T-helper 2 cell (primary cell): ENCODE results near the gene ATXN7L1.

Experiments
- DNase-seq, 5 experiments: peaks; one replicate each; pipeline versions ENCODE4 v3.0.0 to v3.0.0-alpha.2; 2012 to 2022
- total RNA-seq, 2 donors: gene quantifications; one replicate each; lab custom pipeline; 2026; lab: John Stamatoyannopoulos, UW

ATXN7L1 gene, protein sequence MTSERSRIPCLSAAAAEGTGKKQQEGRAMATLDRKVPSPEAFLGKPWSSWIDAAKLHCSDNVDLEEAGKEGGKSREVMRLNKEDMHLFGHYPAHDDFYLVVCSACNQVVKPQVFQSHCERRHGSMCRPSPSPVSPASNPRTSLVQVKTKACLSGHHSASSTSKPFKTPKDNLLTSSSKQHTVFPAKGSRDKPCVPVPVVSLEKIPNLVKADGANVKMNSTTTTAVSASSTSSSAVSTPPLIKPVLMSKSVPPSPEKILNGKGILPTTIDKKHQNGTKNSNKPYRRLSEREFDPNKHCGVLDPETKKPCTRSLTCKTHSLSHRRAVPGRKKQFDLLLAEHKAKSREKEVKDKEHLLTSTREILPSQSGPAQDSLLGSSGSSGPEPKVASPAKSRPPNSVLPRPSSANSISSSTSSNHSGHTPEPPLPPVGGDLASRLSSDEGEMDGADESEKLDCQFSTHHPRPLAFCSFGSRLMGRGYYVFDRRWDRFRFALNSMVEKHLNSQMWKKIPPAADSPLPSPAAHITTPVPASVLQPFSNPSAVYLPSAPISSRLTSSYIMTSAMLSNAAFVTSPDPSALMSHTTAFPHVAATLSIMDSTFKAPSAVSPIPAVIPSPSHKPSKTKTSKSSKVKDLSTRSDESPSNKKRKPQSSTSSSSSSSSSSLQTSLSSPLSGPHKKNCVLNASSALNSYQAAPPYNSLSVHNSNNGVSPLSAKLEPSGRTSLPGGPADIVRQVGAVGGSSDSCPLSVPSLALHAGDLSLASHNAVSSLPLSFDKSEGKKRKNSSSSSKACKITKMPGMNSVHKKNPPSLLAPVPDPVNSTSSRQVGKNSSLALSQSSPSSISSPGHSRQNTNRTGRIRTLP
- 35.9 to 52.7 reads per million in 2 donors for total RNA-seq

DNA sequence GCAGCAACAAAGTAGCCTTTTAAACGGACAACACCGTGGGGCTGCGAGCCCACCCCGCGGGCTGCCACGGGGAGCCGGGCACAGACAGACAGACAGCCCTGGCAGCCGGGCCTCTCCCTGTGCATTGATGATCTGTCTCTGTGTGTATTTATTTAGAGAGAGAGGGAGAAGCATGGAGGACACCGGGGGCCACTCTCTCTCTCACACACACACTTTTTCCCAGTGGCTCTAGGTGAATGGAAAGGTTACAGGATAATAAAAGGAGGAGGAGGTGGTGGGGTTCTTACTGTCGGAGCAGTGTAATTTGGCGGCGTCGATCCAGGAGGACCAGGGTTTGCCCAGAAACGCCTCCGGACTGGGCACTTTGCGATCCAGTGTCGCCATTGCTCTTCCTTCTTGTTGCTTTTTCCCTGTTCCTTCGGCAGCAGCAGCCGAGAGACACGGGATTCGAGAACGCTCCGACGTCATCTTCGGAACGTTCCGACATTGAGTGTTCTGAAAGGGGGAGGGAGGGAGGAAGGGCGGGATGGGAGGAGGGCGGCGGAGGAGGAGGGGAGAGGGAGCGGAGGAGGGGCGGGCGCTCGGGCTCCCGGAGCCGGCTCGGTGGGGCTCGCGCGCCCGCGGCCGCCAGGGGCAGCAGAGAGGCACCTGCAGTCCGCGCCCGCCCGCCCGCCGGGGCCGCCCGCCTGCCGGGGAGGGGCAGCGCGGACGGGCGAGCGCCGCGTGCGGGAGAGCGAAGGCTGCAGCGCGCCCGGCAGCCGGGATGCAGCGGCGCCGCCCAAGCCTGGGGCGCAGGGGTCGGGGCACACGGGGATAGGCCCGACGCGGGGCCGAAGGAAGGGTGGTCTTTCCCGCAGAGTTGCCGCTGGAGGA lies at the start of gene ATXN7L1:
ATXN7L1 (minus strand) TSS at position 509 of the 873 bp plus-strand sequence; CDS start at position 468, 41 bp downstream.
- peak; percentile 77 to 94 (median 91) for DNase-seq

DNA sequence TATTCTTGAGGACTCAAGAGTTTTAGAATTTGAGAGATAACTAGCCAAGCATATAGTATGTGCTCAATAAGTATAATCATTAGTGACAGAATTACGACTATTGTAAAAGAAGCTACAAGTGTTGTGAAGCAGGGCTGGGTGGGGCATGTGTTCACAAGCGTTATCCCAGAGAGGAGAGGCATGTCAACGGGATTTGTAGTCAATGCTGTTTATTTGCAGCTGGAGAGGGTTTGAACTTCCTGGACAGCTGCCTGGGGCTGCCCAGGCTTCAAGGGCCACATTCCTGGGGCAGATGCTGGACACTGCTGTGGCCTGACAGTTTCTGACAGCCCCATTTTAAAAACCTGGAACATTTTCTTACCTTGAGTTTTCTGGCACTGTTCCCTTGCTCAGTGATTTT lies 49.7 kb upstream of the ATXN7L1 start:
- no peak for DNase-seq

DNA sequence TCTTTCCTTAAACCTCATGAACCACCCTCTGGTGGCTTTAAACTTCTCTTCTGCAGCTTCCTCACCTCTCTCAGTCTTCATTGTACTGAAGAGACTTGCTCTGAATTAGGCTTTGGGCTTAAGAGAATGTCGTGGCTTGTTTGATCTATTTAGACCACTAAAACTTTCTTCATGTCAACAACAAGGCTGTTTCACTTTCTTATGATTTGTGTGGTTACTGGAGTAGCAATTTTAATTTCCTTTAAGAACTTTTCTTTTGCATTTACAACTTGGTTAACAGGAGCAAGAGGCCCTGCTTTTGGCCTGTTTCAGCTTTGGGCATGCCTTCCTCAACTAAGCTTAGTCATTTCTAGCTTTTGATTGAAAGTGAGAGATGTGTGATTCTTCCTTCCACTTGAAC lies 48.5 kb upstream of the ATXN7L1 start:
- peak in 2 of 5 experiments; percentile 21 to 92 for DNase-seq

DNA sequence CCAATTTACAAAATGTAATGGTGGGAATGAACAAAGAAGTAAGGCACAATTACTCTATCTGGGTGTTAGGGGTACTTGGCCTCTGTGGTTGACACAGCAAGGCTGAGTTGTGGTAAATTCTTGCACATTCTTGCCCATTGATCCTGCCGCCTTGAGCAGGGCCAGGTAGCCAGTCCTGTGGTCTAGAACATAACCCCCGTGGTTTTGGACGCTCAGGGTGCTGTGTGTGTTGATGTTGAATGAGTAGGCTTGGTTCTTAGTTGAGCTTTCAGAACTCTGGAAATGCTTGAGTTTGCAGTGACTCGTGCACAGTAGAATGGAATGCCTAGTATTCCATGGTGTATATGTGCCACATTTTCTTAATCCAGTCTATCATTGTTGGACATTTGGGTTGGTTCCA lies 44.4 kb upstream of the ATXN7L1 start:
- DNase-seq, result no peak

DNA sequence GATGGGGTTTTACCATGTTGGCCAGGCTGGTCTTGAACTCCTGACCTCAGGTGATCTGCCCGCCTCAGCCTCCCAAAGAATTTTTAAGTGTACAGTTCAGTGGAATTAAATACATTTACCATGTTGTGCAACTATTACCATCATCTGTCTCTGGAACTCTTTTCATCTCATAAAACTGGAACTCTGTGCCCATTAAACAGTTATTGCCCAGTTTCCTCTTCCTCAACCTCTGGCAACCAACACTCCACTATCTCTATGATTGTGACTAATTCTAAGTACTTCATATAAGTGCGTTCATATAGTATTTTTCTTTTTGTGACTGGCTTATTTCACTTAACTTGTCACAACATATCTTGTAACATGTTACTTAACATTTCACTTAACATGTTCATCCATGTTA lies 41.3 kb upstream of the ATXN7L1 start:
- DNase-seq, result no peak

DNA sequence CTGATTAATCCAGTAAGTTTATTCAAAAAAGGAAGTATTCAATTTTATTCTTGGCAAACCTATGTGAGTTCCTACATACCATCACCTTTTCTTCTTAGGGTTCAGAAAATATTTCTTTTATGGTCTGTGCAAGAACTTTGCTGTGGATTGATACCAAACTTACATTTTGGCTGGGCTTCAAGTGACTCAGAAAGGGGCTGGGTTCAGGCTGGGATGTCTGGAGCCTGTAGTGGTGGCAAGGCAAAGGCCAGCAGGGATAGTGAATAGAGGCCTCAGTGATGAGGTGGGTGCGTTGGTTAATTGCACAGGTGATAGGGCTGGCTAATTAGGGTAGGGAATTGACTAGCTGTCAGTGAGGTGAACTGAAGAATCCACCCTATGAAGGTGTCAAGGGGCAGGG lies 40.2 kb upstream of the ATXN7L1 start:
- no peak for DNase-seq

DNA sequence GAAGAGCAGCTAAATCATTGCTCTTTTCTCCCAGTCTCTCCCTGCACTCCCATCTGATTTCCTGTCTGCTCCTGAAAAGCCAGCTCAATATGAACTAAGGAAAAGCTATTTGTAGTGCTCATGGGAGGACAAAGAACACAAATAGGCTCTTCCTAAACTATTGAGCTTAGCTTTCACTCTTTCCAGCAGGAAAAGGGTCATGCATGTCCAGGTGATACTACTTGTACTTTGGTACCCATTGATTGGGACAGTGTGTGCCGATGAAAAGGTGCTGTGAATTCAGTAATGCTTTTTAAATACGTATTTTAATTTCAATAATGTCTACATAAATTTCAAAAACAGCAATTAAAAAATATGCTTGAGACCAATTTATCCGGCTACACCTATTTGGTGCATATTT lies 37.5 kb upstream of the ATXN7L1 start:
- DNase-seq, result no peak

DNA sequence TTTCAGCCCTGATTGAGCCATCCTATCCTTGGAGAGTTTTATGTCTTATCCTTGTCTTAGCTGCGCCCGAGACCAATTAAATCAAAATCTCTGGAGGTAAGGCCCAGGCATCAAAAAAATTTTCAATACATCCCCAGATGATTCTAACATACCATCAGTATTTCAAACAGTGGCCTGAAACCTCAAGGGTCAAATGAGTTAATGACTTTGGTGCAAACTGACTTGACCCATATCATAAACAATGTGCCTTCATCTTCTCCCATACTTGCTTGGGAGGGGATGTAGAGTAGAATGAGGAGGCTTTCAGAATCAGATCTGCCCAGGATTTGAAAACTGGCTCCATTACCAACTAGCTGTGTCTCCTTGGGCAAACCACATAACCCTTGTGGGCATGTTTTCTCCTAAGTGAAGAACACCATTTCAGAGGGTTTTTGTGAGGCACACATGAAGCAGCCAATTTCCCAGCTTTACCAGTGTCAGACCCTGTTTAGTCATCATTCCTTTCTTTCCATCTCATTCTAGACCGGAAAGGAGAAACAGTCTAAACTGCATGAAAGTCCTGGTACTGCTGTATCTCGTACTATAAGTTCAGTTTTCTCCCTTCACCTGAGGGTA lies 35.7 kb upstream of the ATXN7L1 start:
- DNase-seq, result no peak

DNA sequence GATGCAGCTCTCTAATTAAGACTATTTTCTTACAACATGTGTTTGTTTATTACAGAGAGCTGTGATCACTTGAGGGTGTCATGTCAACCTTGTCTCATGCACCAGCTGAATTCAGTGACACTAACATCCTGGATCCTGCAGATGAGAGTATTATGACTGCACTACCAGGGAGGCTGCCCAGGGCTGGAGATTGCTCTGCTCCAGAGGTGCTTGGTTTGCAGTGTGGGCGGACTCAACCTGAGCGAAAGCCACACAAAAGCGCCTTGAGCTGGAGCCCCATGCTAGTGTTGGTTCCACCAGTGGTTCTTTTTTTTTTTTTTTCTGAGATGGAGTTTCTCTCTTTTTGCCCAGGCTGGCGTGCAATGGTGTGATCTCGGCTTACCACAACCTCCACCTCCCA lies 33.8 kb upstream of the ATXN7L1 start:
- DNase-seq, result peak in 1 of 5 experiments; percentile 57

DNA sequence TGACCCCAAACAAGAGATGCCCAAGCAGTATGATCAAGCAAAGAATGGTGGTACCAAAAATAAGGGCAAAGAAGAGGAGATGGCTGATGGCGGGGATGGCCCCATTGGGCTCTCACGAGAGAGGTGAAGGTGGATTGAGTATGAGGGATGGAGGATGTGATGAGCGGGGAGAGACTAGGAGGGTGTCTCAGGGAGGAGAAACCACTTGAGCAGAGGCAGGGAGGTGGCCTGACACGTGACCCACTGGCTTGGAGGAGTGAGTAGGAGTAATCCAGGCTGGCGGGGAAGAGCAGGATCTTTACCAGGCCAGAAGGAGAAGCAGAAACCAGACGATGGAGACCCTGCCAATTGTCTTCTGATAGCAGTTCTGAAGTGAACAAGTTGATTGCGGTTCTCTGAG lies 33.3 kb upstream of the ATXN7L1 start:
- no peak for DNase-seq

DNA sequence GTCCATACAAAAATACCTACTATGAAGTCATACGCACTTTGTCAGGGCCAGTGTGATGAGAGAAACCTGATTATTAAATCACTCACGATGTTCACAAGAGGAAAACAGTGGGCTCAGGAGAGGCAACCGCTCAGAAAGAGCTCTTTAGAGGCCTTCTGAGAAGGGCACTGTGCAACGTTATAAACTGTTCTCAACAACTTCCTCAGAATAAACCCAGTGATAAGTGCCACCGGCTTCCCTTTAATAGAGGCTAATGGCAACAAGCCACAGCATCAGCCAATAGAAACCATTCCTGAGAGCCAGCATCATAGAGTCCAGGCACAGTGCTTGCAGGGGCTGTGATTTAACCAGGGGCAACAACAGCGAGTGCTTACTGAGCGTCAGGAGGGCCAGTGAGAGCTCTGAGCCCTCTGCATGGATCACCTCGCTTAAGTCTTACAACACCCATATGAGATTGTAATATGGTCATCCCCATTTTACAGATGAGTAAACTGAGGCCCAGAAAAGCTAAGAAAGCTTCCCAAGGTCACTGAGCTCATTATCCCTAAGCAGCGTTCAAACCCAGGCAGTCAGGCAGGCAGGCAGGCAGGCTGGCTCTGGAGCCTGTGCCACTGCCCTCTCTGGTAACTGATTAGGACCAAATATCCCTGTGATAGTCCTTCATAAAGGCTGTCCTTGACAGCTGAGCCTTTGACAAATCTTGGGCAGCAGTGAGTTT lies 30.9 kb upstream of the ATXN7L1 start:
- DNase-seq, result no peak

DNA sequence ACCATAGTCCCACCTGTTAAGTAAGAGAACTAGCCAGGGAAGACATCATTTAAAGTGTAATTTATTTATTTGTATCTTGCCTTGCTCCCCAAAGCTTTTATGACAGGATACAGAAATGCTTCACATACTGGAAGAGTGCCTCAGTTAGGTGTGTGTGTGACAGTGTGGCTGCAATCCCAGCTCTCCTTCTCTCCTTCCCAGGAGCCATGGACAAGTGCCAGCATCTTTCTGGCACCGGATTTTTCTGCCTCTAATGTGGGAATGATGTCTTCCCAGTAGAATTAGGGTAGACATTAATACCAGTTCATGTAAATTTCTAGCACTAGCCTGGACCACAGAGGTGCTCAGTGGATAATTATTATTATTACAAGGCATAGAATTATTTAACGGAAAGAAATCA lies 30.3 kb upstream of the ATXN7L1 start:
- DNase-seq, result no peak

DNA sequence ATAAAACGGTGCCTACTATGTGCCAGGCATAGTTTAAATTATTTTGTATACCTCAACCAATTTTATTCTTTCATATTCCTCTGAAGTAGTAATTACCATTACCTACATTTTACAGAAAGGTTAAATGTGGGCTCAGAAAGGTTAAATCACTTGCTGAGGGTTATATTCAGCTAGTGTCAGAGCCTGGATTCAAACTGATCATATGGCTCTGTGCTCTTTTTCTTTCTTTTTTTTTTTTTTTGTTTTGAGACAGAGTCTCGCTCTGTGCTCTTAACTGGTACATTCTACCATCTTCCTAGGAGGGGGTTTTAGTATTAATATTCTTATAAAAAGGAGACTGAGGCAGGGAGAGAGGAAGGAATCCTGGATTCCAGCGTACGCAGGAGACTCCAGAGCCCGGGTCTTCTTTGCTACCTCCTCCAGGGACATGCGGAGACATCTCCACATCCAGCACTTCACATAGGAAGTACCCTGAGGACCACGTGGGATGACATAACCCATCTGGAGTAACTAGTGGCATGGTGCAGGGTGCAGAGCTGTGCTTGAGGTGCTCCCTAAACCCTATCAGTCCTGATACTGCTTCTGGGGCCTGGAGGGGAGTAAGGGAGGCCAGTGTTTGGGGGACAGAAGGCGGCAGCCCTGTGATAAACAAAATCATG lies 29.6 kb upstream of the ATXN7L1 start:
- no peak for DNase-seq

DNA sequence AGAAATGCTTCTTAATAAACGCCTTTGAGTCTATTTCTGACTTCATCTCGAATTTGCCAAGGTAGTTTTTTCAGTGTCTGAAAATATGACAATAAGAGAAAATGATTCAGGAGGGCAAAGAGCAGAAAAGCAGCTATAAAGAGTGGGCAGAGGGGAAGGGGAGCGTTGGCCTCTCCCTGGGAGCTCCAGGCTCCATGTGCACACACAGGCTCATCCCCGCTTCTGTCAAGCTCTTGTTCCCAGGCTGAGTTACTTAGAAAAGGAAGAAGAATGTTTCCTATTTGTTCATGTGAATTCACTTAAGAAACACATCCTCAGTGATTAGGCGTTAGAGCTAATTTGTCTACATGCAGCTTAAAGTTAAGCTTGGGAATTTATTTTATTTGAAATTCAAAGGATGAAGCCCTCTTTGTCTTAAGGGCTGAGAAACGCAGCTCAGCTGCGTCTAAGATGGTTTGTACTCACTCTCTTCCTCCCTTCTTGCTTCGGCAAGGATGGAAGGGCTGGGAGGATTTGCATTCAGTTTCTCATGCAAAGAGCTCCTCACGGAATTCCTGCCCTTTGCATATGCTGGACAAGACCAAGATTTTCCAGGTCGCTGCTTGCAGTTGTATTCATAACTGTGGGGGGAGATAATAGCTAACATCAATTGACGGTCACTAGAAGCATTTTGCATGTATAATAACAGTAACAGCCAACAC lies 29.0 kb upstream of the ATXN7L1 start:
- no peak for DNase-seq

DNA sequence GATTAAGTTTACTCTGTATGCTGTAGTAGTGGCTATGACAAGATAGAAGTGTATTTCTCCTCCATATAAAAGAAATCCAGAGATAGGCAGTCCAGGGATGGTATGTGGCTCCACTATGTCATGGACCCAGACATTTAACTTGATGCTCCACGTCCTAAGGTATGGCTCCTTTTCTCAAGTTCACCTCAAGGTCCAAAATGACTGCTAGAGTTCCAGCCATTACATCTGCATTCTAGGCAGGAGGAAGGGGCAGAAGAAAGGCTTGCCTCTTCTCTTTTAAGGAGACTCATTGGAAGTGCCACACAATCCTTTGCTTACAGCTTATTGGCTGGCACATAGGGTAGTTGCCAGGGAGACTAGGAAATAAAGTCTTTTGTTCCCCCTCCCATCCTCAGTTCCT lies 27.7 kb upstream of the ATXN7L1 start:
- no peak for DNase-seq

DNA sequence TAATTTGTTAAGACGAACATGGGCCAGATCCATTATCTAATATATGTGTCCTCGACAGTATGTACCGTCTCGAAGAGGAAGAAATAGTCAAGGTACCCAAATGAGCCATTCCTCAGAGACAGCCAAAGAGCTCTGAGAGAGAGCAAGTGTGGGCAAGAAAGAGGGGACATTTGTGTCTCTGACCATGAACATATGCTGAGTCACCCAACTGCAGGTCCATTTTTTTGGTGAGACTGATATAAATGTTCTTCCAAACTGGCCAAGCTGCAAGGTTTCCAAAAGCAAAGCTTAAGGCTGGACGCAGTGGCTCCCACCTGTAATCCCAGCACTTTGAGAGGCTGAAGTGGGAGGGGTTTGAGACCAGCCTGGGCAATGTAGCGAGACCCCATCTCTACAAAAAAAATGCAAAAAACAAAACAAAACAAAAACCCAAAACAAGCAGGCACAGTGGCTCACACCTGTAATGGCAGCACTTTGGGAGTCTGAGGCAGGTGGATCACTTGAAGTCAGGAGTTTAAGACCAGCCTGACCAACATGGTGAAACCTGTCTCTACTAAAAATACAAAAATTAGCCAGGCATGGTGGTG lies 26.0 kb upstream of the ATXN7L1 start:
- DNase-seq, result no peak

DNA sequence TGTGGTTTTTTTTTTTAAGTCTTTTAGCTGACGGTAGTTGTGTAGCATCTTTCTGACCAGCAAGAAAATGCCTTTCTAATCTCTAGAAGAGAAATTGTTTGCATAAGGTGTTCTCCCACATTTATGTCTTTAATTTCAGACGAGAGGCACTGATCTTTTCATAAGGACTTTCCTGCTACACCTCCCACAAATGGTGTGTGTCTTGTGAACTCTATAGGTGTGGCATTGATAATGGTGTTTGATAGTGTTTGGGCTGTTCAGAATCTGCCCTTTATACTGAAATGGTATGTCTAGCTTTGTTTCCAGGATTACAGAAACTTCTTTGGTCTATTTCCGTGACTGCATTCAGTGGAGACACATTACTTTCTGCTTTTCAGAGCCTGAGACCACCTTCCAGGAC lies 21.6 kb upstream of the ATXN7L1 start:
- DNase-seq, result no peak

DNA sequence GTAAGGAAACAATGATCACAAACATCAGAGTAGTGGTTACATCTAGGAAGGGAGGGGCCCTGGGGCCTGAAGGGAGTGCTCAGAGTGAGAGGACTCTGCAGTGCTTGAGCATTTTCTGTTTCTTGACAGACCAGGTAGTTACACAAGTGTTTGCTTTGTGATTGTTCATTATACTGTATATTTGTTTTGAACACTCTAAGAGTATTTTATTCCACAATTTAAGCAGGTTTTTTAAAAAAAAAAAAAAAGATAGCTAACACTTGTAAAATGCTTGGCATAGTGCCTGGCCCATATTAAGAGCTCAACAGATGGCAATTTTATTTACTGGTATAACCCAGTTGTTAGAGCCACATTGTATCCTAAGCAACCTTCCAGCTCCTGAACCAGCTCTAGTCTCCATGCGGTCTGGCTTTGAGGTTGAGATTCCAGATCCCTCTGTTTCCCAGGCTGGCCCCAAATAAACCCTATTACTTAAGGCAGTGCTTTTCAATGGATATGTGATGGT lies 20.1 kb upstream of the ATXN7L1 start:
- DNase-seq, result peak in 2 of 5 experiments; percentile 7 to 50

DNA sequence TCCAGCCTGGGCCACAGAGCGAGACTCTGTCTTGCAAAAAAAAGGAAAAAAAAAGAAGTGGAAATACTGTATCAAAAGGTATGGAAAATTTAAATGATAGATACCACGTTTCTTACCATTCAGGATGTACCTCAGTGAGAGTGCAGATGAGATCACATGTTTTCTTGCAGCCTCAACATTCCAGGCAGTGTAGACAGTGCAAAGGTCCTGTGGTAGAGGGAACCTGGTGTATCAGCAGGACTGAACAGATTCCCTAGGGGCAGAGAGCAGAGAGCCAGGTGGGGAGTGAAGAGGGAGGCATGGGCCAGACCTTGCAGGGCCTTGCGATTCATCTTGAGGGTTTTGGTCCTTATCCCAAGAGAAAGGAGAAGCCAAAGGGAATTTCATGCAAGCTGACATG lies 17.7 kb upstream of the ATXN7L1 start:
- no peak for DNase-seq

DNA sequence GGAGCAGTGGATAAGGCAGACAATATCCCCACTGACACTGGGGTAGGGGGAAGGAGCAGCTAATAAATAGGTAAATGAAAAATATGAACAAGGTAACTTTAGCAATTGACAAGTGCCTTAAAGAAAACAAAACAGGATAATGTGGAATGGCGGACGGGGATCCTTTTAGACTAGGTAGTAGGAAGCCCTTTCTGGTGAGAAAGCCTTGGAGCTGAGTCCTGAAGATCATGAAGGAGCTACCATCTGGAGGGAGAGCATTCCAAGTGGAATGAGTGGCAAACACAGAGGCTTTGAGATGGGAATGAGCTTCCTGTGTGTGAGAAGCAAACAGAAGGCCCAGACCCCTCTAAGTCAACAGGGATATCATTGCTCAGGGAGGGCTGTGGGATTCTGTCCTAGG lies 16.0 kb upstream of the ATXN7L1 start:
- no peak for DNase-seq
